Spleen (tissue), 7 donors: Measurements from ENCODE around the gene RTCA.

Experiments used
- POLR2A ChIP-seq, 3 donors: fragments of 450-650 bp; IDR thresholded peaks; one replicate each; pipeline ENCODE4 v1.5.1; 2017; ENCODE audit warnings: antibody characterized with exemption in 3 of 3, mild to moderate bottlenecking in 1 of 3
- TF ChIP-seq, protein P1 (sequence below), 11 experiments: fragments of 200-600 bp in 7 of 11; fragments of 450-650 bp in 4 of 11; sonication (generic) in 4 of 11; IDR thresholded peaks in 8 of 11; conservative IDR thresholded peaks in 3 of 11; 1 replicate in 7 of 11; 2 replicates in 4 of 11; pipeline versions ENCODE4 v1.4.0 to v1.8.0; 2016 to 2021; ENCODE audit warnings: antibody characterized with exemption in 11 of 11, inconsistent platforms in 4 of 11, mild to moderate bottlenecking in 1 of 11
- donor health status: DM: no; HTN: no; CAD: no; lungs with moderate emphysema.
- donor health status: DM: no; HTN: no; CAD: no.
- donor health status: DM: no; HTN: no; CAD: no.

DNA sequence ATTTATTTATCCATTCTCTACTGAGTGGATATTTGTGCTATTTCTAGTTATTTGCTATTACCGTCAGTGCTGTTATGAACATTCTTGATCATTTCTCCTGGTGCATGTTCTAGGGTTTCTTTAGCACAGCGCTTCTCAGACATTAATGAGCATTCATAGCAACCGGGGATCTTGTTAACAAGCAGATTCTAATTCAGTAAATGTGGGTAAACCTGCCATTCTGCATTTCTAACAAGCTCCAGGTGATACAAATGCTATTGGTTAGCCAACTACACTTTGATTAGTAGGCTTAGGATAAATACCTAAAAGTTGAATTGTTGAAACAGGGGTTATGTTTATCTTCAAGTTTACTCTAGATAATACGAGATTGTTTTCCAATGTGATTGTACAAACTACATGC is 13.1 kb upstream of the RTCA start:
- no peak for TF ChIP-seq POLR2A (IDR thresholded peaks at IDR 0.05)
- TF ChIP-seq, protein P1, sequence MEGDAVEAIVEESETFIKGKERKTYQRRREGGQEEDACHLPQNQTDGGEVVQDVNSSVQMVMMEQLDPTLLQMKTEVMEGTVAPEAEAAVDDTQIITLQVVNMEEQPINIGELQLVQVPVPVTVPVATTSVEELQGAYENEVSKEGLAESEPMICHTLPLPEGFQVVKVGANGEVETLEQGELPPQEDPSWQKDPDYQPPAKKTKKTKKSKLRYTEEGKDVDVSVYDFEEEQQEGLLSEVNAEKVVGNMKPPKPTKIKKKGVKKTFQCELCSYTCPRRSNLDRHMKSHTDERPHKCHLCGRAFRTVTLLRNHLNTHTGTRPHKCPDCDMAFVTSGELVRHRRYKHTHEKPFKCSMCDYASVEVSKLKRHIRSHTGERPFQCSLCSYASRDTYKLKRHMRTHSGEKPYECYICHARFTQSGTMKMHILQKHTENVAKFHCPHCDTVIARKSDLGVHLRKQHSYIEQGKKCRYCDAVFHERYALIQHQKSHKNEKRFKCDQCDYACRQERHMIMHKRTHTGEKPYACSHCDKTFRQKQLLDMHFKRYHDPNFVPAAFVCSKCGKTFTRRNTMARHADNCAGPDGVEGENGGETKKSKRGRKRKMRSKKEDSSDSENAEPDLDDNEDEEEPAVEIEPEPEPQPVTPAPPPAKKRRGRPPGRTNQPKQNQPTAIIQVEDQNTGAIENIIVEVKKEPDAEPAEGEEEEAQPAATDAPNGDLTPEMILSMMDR (IDR thresholded peaks at IDR 0.05 in 8 of 11, conservative IDR thresholded peaks at IDR 0.05 in 3 of 11) = no peak
